Fibroblast of lung (primary cell): ENCODE measurements around the gene KMT2B.

ENCODE experiments used
- CTCF ChIP-seq, 2 donors: IDR thresholded peaks in 1 of 2; conservative IDR thresholded peaks in 1 of 2; 1 replicate in 1 of 2; 2 replicates in 1 of 2; pipeline ENCODE4 v1.5.1; 2011 to 2012; ENCODE audit warnings: low read length in 2 of 2, control low read depth in 1 of 2, inconsistent platforms in 1 of 2, low read depth in 1 of 2, mild to moderate bottlenecking in 1 of 2
- EZH2 ChIP-seq: IDR thresholded peaks from 2 replicates; pipeline ENCODE4 v1.5.1; 2012; ENCODE audit warnings: low read length, control low read depth, mild to moderate bottlenecking; ENCODE audit errors: missing control alignments

GRCh38 chr19:35760711-35761349 is 43.0 kb downstream of the KMT2B start:
- TF ChIP-seq CTCF (conservative IDR thresholded peaks at IDR 0.05 in 1 of 2, IDR thresholded peaks at IDR 0.05 in 1 of 2; ENCODE audit: low read depth in 1 of 2, low read length in 2 of 2) (no peak), EZH2 (no peak)
